ENCODE results near the gene CDH23.

DNA sequence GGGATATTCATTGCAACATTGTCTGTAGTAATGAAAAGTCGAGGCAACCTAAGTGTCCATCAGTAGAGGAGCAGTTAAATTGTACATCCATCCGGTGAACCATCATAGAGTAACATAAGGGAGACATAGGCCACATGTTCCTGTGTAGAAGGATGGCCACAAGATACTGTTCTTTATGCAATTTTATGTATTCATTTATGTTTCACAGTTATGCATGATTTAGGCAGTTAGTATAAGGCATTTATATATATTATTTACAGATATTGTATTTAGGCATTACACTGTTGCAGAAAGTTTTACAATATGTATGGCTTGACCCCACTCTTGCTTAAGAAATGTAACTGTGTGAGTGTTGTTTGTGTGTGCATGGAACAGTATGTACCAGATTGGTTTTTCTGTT lies 36.0 kb upstream of the CDH23 start:
- TF ChIP-seq POLR2A (IDR thresholded peaks at IDR 0.05; ENCODE audit: low read length) (no peak), GATA1 (IDR thresholded peaks at IDR 0.05; ENCODE audit: low read depth, low read length) (no peak)

All from erythroblast (primary cell).